Stimulated activated CD8-positive, alpha-beta memory T cell treated with anti-CD3 and anti-CD28 coated beads, Interleukin-12 subunit alpha, Interleukin-12 subunit beta, amount 100 ng/mL, for 1 hour (primary cell): ENCODE measurements around the gene IL1R2.

Experiments used
- DNase-seq: peaks from one replicate; pipeline ENCODE4 v3.0.0-alpha.2; 2020; ENCODE audit warnings: low read depth

IL1R2 gene

DNA sequence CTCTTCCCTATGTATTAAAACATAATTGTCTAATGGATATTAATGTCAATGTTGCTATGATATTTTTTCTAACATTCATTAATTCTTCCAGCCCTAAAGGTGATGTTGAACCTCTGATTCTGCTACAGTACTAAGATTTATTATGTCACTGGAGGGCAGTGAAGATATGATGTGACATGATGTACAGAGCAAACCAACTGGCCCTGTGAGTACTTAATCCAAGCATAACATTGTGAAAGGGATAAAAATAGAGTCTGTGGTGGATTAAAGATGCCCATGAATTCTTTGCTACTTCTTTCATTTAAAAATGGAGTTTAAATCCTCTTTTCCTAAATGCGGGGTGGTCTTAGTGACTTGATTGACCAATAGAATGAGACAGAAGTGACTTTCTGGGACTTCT is 51.8 kb downstream of the IL1R2 start:
- DNase-seq: no peak

DNA sequence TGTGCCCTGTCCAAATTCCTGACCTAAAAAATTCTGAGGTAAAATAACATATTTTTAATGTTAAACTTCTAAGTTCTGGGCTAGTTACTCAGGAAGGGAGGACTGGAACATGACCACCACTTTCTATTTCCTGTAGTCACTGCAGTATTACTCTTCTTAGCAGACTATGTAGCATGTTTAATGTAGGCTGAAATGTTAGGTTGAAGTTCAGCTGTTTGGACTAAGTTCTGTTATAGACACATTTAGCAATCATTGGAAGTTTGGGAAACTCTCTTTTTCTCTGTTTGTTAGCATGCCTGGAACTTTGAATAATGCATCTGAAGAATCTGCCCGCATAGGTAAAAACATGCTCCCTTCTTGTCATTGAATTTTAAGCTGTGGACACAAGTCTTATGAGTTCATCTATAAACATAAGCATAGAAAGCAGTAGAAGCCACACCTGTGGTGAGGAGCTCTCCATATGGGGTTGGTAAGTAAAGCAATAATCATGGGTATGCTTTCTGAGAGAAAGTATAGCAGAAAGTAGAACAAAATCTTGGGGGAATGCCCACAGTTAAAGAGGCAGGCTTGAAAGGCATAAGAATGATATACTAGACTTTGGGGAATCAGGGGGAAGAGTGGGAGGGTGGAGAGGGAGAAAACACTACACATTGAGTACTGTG is 52.6 kb downstream of the IL1R2 start:
- no peak for DNase-seq

DNA sequence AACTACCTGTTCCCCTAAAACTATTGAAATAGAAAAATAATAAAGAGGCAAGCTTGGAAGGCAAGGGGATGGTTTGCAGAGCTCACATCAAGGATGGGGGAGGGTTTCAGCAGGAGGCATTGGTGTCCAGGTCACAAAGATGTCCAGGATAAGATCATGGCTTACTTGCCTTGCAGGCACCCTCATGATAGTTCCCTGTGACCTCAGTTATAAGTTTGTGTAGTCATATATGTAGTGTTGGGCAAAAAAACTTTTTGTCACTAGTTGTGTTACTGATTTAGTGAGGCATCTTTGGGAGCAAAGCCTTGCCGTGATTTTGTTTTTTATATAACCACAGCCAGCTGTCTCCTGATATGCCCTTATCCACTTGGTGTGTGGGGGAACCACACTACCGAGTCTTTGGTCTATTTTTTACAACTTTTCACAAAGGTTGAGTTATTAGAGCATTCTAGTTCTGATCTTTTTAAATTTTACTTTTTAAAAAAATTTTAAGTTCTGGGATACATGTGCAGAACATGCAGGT is 53.3 kb downstream of the IL1R2 start:
- DNase-seq: no peak

DNA sequence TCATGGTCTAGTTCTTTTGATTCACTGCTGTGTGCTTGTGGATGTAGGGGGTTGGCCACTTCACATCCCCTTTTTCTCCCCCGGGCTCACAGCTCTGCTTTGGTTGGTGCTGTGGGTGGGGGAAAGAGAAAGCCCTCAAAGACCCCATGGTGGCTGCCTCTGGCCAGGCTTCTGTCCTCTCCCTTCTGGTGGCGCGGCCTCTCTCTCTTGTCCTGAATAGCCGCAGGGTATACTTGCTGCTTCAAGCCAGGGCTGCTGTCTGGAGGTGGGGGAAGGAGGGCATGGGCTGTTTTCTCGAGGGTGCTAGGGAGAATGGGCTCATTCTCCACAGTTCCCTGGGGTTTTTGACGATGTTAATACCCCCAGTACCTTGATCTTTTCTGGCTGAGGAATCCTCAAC is 53.9 kb downstream of the IL1R2 start:
- no peak for DNase-seq

DNA sequence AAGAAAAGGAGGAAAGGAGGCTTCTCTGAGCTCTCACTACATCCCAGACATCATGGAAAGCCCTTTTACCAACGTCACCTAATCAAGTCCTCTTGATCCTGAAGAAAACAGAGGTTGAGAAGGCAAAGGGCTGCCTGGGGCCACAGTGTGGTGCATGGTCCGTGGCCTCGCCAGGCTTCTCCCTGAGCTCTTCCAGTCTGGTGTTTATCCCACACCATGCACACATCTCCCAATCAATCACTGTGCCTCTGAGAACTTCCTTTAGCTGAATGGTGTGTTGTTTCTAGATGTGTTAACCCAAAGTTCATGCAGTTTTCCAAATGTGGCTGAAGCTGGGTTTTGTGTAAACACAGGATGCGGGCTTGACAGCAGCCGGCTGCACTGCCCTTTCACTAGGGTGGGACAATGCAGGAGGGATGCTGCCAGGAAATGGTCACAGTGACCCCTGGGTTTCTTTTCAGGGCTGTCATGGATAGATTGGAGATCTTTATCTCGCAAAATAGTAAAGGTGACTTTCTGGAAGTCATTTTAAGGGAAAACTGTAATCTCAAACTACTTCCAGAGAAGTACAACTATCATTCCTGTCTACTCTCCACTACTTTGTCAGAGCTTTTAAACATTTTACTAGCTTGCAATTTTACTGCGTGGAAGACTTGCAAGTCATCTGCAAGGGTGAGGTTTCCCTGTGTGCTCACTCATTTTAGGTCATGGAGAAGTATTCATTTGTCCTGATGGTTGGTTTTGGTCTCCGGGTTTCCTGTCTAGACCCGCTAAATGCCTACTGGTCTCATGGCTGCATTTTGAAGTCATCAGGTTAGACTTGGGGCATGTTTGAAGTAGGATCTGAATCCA is 54.6 kb downstream of the IL1R2 start:
- no peak for DNase-seq

DNA sequence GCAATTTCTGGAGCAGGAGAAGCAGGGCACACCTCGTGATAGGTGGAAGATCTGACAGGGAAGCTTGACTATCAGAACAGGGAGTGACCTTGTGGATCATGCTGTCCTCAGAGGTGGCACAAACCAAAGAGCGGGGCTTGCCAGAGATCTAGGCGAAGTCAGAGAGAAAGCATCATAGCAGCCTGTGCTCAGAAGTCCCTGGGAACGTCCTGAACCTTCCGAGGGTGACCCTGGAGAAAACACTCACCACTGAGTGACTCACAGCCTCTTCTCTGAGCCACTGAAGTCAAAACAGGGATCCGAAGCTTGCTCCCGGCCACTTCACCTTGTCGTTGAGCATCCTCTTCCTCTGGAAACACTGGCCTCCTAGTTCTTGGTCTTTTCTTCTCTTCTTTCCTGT is 56.7 kb downstream of the IL1R2 start:
- no peak for DNase-seq

DNA sequence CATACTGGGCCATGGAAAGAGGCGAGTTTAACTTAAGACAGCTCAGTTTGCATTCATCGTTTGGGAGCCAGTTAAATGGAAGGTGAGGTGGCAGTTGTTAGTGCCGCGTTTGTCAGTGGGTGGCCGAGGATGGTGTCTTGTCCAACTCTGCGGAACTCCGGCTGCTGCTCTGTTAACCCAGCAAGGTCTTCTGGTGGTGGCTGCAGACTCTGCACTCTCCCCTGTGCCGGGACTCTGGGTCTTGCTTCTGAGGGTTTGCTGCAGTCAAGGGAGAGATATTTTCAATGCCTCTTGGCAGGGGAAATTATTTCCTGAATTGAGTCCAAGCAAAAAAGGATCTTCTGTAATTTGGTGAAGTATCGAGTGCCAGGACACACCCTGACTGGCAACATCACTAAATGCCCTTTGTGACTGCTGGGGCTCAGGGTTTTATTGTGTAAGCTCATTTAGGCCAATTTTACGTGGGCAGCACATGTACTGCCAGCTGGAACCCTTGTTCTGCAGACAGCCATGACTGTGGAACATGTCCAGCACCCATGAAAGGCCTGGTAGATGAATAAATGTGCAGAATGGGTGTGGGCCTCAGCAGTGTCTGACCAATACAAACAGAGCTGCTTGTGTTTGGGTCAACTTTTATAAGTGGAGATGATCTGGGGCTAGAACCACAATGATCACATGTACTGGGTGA is 58.1 kb downstream of the IL1R2 start:
- DNase-seq: no peak

DNA sequence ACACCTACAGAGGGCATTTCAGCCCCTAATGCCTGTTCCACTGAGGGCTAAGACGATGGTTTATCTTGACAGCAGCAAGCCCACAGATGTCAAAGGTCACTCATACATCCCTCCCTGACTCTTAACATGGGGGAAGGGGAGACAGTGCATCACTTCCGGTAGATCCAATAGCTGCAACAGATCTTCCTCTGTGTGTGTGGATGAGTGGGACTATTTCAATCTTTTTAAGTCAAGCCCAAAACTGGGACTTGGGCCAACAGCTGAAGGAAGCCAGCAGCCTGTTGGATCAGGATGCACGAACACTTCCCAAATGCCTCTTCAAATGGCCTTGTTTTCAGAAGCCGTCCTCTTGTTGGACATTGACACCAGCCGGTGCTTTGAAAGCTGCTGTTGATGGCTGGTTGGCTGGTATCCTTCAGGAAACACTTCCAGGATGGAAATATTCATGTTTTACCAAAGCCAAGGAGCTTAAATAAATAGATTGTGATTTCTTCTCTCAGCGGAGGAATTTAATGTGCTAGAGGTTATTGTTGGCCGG is 59.2 kb downstream of the IL1R2 start:
- DNase-seq: no peak

DNA sequence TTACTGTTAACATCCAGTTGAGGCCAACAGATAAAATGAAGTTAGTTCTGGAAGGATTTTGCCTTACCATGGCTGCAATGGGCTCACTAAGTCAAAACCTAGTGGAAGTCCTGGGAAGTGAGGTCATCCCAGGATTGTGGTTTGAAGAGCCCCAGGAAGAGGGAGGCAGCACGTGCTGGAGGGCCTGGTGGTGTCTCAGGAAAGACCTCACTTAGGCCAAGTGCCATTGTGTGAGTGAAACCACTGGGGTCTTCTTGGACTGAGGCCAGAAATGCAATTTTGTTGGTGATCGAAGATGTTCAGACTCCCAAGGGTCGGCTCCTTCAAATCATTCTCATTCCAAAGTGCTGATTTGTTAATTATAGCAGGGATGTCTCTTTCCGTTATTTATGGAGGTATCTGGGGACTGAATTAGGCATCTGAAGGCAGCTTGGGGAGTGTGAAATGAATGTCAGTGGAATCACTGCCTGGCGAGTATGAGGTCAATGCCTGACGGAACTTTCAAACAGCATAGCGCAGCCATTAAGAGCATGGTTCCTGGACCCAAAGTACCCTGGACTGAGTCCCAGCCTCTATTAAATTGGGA is 60.0 kb downstream of the IL1R2 start:
- DNase-seq: no peak

DNA sequence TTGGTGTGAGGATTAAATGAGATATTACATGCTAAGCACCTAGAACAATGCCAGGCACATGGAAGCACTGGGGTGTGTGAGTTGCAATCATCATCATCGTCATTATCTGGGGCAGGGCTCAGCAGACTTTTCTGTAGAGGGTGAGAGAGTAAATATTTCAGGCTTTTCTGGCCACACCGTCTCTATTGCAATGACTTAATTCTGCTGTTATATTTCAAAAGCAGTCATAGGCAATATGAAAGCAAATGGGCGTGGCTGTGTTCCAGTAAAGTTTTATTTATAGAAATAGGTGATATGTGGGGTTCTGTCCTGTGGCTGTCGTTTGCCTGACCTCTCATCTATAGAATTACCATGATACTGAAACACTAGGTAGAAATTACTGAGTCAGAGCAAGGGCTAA is 60.6 kb downstream of the IL1R2 start:
- no peak for DNase-seq

DNA sequence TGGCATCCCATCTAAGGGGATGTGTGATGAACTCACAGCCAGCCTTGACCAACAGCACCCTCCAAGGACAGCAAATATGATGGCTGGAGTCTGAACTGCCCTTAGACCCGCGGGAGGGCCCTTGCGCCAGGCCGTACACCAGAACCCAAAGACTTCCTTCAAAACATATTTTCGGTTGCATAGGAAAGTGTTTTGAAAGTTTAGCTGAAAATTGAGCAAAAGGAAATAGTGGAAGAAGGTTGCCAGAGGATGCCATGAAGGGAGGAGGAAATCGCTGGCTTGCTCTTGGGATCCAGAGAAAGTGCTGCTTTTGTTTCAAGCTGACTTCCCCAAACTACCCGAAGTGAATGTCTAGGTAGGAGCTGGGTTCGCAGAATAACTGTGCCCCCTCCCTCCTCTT is 61.3 kb downstream of the IL1R2 start:
- no peak for DNase-seq

DNA sequence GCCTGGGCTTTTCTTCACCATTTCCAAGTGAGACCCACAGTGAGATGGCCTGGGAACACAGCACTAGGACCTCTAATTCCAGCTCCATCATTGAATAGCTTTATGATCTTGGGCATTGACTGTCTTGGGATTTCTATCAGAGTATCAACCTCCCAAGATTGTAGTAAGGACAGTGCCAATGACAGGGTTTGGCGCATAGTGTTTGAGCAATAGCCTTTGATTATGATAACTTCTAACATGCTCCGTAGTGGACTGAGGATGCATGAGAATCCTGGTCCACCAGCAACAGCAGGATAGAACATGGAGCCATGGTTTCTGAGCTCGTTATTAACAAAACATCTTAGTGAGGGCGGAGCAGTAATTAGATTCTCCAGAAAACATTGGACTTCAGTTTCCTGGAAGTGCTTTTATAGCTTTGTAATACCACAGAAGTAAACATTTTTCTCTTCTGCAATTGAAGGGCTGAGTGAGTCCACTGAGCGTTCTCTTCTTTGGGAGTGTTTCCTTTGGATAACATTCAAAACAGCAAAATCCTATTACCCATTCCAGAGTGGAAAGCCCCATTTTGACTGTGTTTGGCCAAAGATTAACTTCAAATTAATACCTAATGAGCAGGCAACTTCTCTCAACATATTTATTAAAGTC is 63.7 kb downstream of the IL1R2 start:
- DNase-seq: no peak

DNA sequence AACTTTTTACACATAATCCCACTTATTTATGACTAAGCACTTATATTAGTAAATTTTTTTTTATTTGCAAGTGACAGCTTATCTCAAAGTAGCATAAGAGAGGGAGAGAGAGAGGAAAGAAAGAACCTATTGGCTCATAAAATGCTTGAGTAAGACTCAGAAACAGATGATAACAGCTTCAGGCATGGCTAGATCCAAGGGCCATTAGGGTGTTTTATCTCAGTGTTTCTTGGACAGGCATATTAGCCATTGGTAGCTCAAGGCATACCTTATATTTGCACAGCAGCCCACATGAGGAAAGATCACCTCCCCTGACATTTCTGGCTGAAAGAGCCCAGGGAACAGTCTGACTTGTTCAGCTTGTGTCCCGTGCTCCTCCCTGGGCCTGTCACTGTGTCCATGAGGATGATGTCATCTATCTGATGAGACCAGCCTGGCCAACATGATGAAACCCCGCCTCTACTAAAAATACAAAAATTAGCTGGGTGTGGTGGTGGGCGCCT is 64.4 kb downstream of the IL1R2 start:
- DNase-seq: no peak

DNA sequence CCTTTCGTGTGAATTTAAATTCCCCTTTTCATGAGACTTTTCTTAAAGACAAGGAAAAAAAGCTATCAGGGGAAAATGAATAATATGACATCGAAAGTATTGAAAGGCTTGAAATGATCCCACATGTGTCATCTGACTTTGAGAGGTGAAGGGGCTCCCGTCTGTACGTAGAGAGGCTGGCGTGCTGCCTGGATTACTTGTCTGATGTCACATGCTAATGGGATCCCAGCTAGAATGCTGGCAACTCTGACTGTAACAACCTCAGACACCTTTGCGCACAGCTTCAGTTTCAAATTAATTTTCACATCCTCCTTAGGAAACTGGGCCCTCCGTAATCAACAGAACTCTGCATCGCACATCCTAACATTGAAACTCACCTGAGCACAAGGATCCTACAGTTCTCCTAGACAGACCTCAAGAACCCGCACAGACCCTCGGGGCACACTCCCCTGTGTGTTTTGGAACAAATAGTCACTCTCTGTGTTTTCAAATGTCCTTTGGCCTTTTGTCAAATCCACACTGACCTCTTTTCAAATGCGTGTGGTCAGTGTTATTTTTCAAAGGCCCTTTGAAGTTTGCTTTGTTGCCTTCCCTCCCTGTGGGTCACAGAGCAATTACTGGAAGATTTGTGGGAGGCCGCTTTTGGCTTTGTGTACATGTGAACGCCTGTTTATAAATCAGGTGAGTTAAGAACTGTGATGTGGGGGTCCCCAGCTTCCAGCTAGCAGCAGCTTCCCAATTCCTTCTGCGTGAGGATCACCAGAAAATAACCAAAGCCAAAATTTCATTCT is 65.9 kb downstream of the IL1R2 start:
- DNase-seq: no peak

DNA sequence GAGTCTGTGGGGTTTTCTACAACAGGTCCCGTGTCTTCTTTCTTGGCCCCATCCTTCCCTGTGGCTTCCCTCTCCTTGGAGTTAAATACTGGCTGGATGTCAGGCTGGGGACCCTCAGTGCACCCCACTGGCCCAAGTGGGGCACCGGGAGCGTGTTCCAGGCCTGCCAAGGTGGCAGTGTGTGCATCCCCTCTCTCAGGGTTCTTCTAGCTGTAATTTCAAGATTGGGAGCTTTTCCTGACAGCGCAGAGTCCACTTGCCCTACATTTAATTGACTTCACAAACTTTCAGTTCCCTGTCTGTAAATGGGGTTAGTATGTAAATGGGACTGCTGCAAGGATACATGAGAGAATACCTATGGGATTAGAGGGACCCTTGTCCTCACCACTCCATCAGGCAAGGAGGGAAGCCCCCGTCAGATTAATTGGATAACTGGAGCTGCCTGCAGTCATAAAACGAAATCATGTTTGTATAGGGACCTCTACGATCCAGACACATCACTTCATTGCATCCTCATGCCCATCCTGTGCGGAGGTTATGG is 66.6 kb downstream of the IL1R2 start:
- no peak for DNase-seq

DNA sequence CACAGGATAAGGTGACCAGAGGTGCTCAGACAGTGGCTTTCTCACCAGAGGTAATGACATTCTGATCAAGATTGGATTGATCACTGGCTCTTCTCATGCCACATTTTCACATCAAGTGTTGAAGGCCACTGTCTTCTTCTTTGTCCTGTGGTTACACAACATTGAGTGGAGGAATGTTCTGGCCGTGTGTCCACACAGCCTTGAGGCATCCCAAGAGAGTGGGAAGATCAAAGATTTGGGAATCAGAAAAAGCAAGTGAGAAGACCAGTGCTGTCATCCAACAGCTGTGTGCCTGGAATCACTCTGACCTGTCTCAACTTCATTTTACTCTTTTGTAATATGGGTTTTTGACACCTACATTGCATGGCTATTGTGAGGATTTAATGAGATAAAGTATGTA is 67.4 kb downstream of the IL1R2 start:
- no peak for DNase-seq

DNA sequence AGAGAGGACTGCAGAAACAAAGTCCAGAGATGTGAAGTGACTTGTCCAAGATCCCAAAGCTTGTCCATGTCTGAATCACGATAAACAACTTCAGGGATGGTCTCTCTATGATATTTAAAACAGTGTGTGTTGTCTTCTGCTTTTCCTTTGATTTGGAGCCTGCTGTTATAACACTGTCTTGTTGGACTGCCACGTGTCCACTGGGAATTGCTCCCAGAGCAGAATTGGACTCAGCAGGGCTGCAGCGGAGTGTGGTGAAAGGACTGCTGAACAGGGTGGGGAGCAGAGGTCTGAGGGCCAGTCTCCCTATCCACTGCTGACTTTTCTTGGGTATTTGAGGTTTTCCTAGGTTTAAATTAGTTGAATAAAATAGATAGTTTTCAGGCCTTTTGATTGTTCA is 68.3 kb downstream of the IL1R2 start:
- no peak for DNase-seq

DNA sequence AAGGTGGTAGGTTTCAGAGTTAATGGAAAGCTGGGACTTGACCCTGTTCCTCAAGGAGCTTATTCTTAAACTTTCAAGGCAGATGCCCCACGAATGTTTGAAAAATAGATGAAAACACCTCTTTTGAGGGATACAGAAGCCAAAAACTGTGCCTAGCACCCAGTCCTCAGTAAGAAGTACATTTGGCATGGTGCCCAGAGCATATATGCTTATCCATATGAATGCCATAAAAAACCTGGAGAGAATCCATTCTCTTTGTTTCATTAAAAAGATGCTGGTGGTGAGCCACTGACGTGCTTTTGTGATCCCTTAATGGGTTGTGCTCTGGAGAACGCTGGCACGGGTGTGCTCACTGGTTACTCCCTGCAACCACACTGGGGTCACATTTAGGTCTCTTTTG is 69.0 kb downstream of the IL1R2 start:
- no peak for DNase-seq

DNA sequence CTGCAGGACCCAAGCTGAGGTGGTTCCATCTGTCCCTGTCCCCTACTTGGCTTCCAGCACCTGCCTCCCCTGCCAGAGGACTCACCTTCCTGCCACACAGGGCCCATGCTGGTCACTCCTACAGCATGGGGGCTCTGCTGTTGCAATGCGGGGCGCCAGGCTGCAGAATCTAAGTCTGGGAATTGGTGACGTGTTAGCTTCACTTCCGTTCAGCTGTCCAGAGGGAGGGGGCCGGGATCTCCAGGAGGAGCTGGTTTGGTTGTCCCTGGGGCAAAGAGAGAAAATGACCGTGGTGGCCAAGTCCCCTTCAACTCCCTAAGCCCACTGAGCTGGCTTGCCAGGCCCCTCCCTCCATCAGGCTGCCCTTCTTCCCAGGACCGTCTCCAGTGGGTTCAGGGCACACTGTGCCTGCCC is 69.5 kb downstream of the IL1R2 start:
- no peak for DNase-seq
